ENCODE results near the gene TUBE1.

Gene TUBE1

DNA sequence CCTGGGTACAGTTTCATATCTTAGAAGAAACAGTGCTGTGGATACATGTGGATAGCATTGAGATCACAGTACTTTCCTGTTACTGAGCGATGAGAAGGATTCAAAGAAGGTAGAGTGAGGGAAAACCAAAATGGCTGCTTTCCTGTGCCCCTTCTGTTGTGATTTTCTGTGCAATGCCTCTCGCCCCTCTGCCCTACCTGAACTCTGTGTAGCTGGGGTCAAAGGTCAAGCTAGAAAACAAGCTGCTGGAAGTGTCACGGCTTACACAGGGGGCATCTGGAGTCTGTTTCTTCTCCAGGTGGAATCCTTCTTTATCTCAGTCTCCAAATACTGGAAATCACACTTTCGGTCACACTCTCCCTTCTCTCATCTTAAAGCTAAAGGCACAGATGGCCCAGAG is 60.3 kb downstream of the TUBE1 start:
- no peaks in the 10 kb centered on the region for H3K79me2 ChIP-seq (ENCODE audit: control insufficient read depth, insufficient read depth, low read length, unreplicated experiment)
- H3K4me1 ChIP-seq (ENCODE audit: control insufficient read depth, insufficient read depth, low read length, unreplicated experiment): peaks cover 7% of the 10 kb centered on the region
- H2AFZ ChIP-seq (ENCODE audit: low read length, unreplicated experiment): no peak overlapping the region
- H3K36me3 ChIP-seq (ENCODE audit: insufficient read depth, low read length): no peaks in the 10 kb centered on the region
- no peaks in the 10 kb centered on the region for H3K27me3 ChIP-seq (ENCODE audit: insufficient read depth, low read length)
- H3K27ac ChIP-seq (ENCODE audit: low read depth, low read length): no peak overlapping the region
- H3K4me3 ChIP-seq (ENCODE audit: low read depth, low read length): no peak overlapping the region

DNA sequence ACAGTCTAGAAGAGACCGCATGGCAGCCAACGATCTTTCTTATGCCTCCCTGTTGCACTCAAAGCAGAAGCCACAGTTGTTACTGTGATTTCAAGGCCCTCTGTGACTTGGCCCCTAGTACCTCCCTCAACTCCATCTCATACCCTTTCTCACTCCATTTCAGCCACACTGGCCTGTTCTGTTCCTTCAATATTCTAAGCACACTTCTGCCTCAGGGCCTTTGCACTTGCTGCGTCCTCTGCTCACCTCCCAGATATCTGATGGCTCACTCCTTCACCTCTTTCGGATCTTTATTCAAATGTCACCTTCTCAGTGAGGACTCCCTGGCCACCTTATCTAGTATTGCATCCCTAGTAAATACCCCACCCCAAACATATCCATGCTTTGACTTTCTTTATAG is 62.8 kb downstream of the TUBE1 start:
- Histone ChIP-seq H3K27ac (ENCODE audit: low read depth, low read length) (no peak overlapping the region), H3K79me2 (ENCODE audit: control insufficient read depth, insufficient read depth, low read length, unreplicated experiment) (no peaks in the 10 kb centered on the region), H3K27me3 (ENCODE audit: insufficient read depth, low read length) (no peaks in the 10 kb centered on the region), H3K4me1 (ENCODE audit: control insufficient read depth, insufficient read depth, low read length, unreplicated experiment) (peaks cover 10% of the 10 kb centered on the region), H3K36me3 (ENCODE audit: insufficient read depth, low read length) (no peaks in the 10 kb centered on the region), H3K4me3 (ENCODE audit: low read depth, low read length) (no peak overlapping the region), H2AFZ (ENCODE audit: low read length, unreplicated experiment) (no peak overlapping the region)

DNA sequence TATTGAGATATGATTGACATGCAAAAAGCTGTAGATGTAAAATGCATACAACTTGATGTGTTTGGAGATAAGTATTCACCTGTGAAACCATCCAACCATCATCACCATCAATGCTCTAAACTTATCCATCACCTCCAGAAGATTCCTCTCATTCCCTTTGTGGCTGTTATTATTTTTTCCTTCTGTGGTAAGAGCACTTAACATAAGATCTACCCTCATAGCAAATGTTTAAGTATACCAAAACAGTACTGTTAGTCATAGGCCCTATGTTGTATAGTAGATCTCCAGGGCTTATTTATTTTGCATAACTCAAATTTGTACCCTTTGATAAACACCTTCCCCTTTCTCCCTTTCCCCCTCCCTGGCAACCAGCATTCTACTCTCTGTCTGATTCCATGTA is 64.5 kb downstream of the TUBE1 start:
- Histone ChIP-seq H2AFZ (ENCODE audit: low read length, unreplicated experiment) (no peak overlapping the region), H3K79me2 (ENCODE audit: control insufficient read depth, insufficient read depth, low read length, unreplicated experiment) (no peaks in the 10 kb centered on the region), H3K27me3 (ENCODE audit: insufficient read depth, low read length) (no peaks in the 10 kb centered on the region), H3K36me3 (ENCODE audit: insufficient read depth, low read length) (no peaks in the 10 kb centered on the region), H3K4me3 (ENCODE audit: low read depth, low read length) (no peak overlapping the region), H3K4me1 (ENCODE audit: control insufficient read depth, insufficient read depth, low read length, unreplicated experiment) (peaks cover 22% of the 10 kb centered on the region), H3K27ac (ENCODE audit: low read depth, low read length) (no peak overlapping the region)

GRCh38 chr6:112021691-112022310 is 65.5 kb downstream of the TUBE1 start:
- Histone ChIP-seq H2AFZ (ENCODE audit: low read length, unreplicated experiment) (no peak overlapping the region), H3K27ac (ENCODE audit: low read depth, low read length) (no peak overlapping the region), H3K79me2 (ENCODE audit: control insufficient read depth, insufficient read depth, low read length, unreplicated experiment) (no peaks in the 10 kb centered on the region), H3K27me3 (ENCODE audit: insufficient read depth, low read length) (no peaks in the 10 kb centered on the region), H3K4me1 (ENCODE audit: control insufficient read depth, insufficient read depth, low read length, unreplicated experiment) (peaks cover 29% of the 10 kb centered on the region), H3K4me3 (ENCODE audit: low read depth, low read length) (no peak overlapping the region), H3K36me3 (ENCODE audit: insufficient read depth, low read length) (no peaks in the 10 kb centered on the region)

Measured in ACC112 (cell line).